Measurements from ENCODE around the gene STARD5. TPM values are rescaled to one million over a fixed set of nuclear protein-coding genes. Genes with fewer than 3 reads are reported as not detected.

The STARD5 gene
- total RNA-seq, 1 donor from 2014 or later: 5.5 TPM

- Mint-ChIP-seq H3K36me3 (ENCODE audit: low read depth, unreplicated experiment) (no peaks in the 10 kb centered on the region), H3K4me1 (ENCODE audit: low read depth, unreplicated experiment) (peaks cover 1% of the 10 kb centered on the region), H3K27ac (ENCODE audit: unreplicated experiment) (no peak overlapping the region), H3K9me3 (ENCODE audit: unreplicated experiment) (no peaks in the 10 kb centered on the region), H3K27me3 (ENCODE audit: low read depth, unreplicated experiment) (peaks cover 13% of the 10 kb centered on the region), H3K4me3 (ENCODE audit: unreplicated experiment) (no peak overlapping the region)
- H3K4me2 ChIP-seq (ENCODE audit: low read length): no peak overlapping the region
- H3K9me3 ChIP-seq (ENCODE audit: insufficient read depth, low read depth, low read length): no peaks in the 10 kb centered on the region
- H3K9ac ChIP-seq (ENCODE audit: low read length): no peak overlapping the region
- no peaks in the 10 kb centered on the region for H3K36me3 ChIP-seq (ENCODE audit: insufficient read depth, low read length)
- H2AFZ ChIP-seq (ENCODE audit: low read depth, low read length): no peak overlapping the region
- peaks cover 5% of the 10 kb centered on the region for H3K4me1 ChIP-seq (ENCODE audit: insufficient read depth, low read length)
- H3K4me3 ChIP-seq (ENCODE audit: insufficient read depth, low read depth, low read length): no peak overlapping the region
- no peaks in the 10 kb centered on the region for H3K79me2 ChIP-seq (ENCODE audit: insufficient read depth, low read length)
- no peak for TF ChIP-seq EZH2 (IDR thresholded peaks at IDR 0.05; ENCODE audit: insufficient read depth, low read length)
- no peak for TF ChIP-seq CTCF (IDR thresholded peaks at IDR 0.05; ENCODE audit: insufficient read depth, low read depth, low read length)
- H3K27ac ChIP-seq (ENCODE audit: low read depth, low read length): no peak overlapping the region
- no peaks in the 10 kb centered on the region for H4K20me1 ChIP-seq (ENCODE audit: insufficient read depth, low read length)
- H3K27me3 ChIP-seq (ENCODE audit: insufficient read depth, low read length): peaks cover 25% of the 10 kb centered on the region
- FAIRE-seq: no peak
- no peak for DNase-seq (ENCODE audit: low read depth)
These were observed 28.3 kb downstream of the STARD5 start for GRCh38 chr15:81295486-81296121.

- Histone ChIP-seq H3K36me3 (ENCODE audit: insufficient read depth, low read length) (no peaks in the 10 kb centered on the region), H3K4me3 (ENCODE audit: insufficient read depth, low read depth, low read length) (no peak overlapping the region), H2AFZ (ENCODE audit: low read depth, low read length) (no peak overlapping the region), H3K9ac (ENCODE audit: low read length) (no peak overlapping the region), H3K4me2 (ENCODE audit: low read length) (no peak overlapping the region), H3K27ac (ENCODE audit: low read depth, low read length) (no peak overlapping the region), H3K79me2 (ENCODE audit: insufficient read depth, low read length) (no peaks in the 10 kb centered on the region), H3K27me3 (ENCODE audit: insufficient read depth, low read length) (peaks cover 28% of the 10 kb centered on the region), H4K20me1 (ENCODE audit: insufficient read depth, low read length) (no peaks in the 10 kb centered on the region), H3K9me3 (ENCODE audit: insufficient read depth, low read depth, low read length) (no peaks in the 10 kb centered on the region), H3K4me1 (ENCODE audit: insufficient read depth, low read length) (peaks cover 5% of the 10 kb centered on the region)
- Mint-ChIP-seq H3K4me1 (ENCODE audit: low read depth, unreplicated experiment) (peaks cover 1% of the 10 kb centered on the region), H3K4me3 (ENCODE audit: unreplicated experiment) (no peak overlapping the region), H3K36me3 (ENCODE audit: low read depth, unreplicated experiment) (no peaks in the 10 kb centered on the region), H3K9me3 (ENCODE audit: unreplicated experiment) (no peaks in the 10 kb centered on the region), H3K27ac (ENCODE audit: unreplicated experiment) (no peak overlapping the region), H3K27me3 (ENCODE audit: low read depth, unreplicated experiment) (peaks cover 11% of the 10 kb centered on the region)
- DNase-seq (ENCODE audit: low read depth) (no peak), FAIRE-seq (no peak)
- TF ChIP-seq CTCF (IDR thresholded peaks at IDR 0.05; ENCODE audit: insufficient read depth, low read depth, low read length) (no peak), EZH2 (IDR thresholded peaks at IDR 0.05; ENCODE audit: insufficient read depth, low read length) (no peak)
These were observed 29.4 kb downstream of the STARD5 start for GRCh38 chr15:81294516-81294880.

DNA sequence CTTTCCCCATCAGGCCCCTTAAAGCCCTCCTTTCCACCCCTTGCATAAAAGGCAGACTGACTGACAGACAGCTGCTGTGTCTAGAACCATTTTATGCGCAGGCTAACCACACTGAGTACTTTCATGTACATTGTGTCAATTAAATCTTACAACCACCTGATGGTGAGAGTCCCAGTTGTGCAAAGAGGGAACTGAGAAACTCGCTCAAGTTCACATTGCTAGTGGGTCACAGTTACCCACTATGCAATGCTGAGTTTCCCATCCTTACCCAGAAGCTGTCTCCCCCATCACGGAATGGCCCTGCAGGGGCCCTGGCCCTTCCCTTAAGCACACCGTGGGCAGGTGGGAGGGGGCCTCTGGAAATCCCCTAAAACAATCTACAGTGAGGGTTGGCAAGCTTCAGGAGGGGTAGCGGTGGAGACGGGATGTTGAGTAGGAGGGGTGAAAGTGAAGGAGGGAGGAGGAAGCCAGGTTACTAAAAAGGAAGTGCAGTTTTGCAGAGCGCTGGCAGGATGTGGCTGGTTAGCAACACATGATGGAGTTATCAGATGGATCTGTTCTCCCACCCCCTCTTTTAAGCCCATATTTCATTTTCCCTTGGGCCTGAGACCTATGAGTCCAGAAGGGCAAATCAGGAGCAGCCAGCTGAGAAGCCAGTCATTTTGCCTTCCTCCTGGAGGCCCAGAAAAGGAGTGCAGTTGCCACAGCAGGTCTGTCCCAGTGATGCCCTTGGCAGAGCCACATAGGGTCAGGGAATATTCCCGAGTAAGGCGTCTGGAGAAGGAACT, 30.0 kb downstream of the STARD5 start:
- no peak overlapping the region for H2AFZ ChIP-seq (ENCODE audit: low read depth, low read length)
- no peak for FAIRE-seq
- H3K4me1 Mint-ChIP-seq (ENCODE audit: low read depth, unreplicated experiment): peaks cover 1% of the 10 kb centered on the region

More for the DNA sequence above, 30.0 kb downstream of the STARD5 start:
- Histone ChIP-seq H3K4me2 (ENCODE audit: low read length) (no peak overlapping the region), H3K79me2 (ENCODE audit: insufficient read depth, low read length) (no peaks in the 10 kb centered on the region), H3K9me3 (ENCODE audit: insufficient read depth, low read depth, low read length) (no peaks in the 10 kb centered on the region), H3K27me3 (ENCODE audit: insufficient read depth, low read length) (peaks cover 28% of the 10 kb centered on the region), H3K9ac (ENCODE audit: low read length) (no peak overlapping the region), H3K4me3 (ENCODE audit: insufficient read depth, low read depth, low read length) (no peak overlapping the region), H3K27ac (ENCODE audit: low read depth, low read length) (no peak overlapping the region), H3K36me3 (ENCODE audit: insufficient read depth, low read length) (no peaks in the 10 kb centered on the region), H4K20me1 (ENCODE audit: insufficient read depth, low read length) (no peaks in the 10 kb centered on the region), H3K4me1 (ENCODE audit: insufficient read depth, low read length) (peaks cover 5% of the 10 kb centered on the region)
- Mint-ChIP-seq H3K36me3 (ENCODE audit: low read depth, unreplicated experiment) (no peaks in the 10 kb centered on the region), H3K4me3 (ENCODE audit: unreplicated experiment) (no peak overlapping the region), H3K9me3 (ENCODE audit: unreplicated experiment) (no peaks in the 10 kb centered on the region), H3K27ac (ENCODE audit: unreplicated experiment) (no peak overlapping the region), H3K27me3 (ENCODE audit: low read depth, unreplicated experiment) (peaks cover 11% of the 10 kb centered on the region)
- DNase-seq (ENCODE audit: low read depth): no peak
- TF ChIP-seq EZH2 (IDR thresholded peaks at IDR 0.05; ENCODE audit: insufficient read depth, low read length) (no peak), CTCF (IDR thresholded peaks at IDR 0.05; ENCODE audit: insufficient read depth, low read depth, low read length) (no peak)

Data from astrocyte (in vitro differentiated cells and primary cell).